T-helper 1 cell (primary cell): ENCODE data around the gene ACSM4.
"Not testable (repeated sequence)": the region's sequence is repeated elsewhere in the genome, so short reads cannot be mapped to it uniquely, and the experiment has no call there.

Source experiments
- DNase-seq, 5 donors: peaks; one replicate each; pipeline ENCODE4 v3.0.0-alpha.2; 2012 to 2020
- total RNA-seq, 4 donors: gene quantifications; one replicate each; lab custom pipeline; 2026; lab: John Stamatoyannopoulos, UW

Gene ACSM4
- 0 reads per million in 4 donors for total RNA-seq

DNA sequence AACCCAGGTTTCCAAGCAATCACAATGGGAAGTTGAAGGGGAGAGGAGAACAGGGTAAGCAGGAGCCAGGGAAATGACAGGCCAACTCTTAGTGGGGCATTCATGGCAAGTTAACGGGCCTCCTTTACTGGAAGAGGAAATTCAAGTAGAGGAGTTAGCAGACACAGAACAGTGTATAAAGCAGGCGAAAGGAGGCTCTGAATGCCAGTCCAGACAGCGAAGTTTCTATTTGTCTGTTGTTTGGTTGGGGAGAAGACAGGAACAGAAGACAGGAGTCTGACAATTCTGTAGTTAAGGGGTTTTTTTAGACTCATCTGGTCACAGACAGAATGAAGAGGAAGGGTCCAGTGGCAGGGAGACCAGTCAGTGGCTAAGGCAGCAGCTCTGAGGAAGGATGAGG, at the start of gene ACSM4:
ACSM4 (plus strand) TSS at position 301 of the 400 bp plus-strand sequence. CDS start 260 bp downstream, outside the sequence.
- DNase-seq = no peak

DNA sequence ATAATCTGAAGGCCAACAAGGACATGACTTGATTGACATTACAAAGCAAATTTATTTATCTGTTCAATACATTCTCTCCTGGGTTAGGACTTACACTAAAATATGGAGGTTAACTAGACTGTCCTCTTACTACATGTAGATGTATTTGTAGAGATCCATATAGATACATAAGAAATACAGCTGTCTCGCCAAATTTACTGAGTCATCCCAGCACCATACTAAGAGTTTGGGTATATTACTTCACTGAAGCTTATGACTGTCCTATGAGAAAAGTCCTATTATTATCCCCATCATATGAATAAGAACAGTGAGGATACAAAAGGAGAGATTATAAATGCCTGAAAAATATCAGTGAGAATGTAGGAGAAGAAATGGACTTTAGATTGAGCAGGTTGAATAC, 44.8 kb upstream of the ACSM4 start:
- DNase-seq = no peak

DNA sequence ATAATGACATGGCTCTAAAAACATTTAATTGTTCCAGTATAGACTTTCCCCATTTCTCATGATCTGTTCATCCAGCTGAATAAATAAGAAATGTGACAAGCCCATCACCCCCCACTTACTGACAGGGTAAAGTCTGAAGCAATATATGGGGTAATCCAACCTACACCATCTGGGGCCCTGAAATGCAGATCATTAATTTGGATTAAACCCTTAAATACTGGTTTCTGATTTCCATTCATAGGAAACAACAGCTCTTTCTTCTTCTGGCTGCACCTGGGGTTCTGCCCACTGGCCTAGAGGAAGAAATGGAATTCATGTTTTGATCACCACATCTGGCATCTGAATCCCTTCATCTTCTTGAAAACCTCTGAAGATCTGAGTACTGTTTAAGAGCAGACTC, 39.3 kb upstream of the ACSM4 start:
- DNase-seq = no peak

- DNase-seq = no peak
These were observed 38.6 kb upstream of the ACSM4 start for GRCh38 chr12:7265251-7265650.

GRCh38 chr12:7269273-7269672, 34.6 kb upstream of the ACSM4 start:
- no peak for DNase-seq

- DNase-seq = no peak
These were observed 31.9 kb upstream of the ACSM4 start for GRCh38 chr12:7271893-7272514.

DNA sequence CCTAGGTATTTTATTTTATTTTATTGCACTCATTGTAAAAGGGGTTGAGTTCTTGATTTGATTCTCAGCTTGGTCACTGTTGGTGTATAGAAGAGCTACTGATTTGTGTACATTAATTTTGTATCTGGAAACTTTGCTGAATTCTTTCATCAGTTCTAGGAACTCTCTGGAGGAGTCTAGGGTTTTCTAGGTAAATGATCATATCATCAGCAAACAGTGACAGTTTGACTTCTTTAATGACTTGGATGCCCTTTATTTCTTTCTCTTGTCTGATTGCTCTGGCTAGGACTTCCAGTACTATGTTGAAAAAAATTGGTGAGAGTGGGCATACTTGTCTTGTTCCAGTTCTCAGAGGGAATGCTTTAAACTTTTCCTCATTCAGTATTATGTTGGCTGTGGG, 28.4 kb upstream of the ACSM4 start:
- DNase-seq = not testable (repeated sequence)

GRCh38 chr12:7282844-7283243, 21.0 kb upstream of the ACSM4 start:
- DNase-seq = no peak

DNA sequence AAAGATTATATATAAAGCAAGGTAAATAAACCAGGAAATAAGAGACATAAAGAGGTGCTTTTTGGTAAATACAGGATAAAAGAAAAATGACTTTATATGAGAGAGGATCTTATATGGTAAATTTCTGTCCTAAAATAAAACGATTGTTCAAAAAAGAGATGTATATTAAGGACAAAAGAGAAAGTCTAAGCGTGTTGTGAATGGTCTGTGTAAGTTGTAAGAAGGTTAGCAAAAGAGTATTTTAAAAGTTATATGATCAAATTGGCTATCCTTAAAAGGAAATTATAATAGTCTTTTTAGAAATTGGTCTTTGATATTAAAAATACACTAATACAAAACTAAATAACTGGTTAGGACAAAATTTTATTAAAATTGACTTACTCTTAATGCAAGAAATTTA, 14.1 kb upstream of the ACSM4 start:
- no peak for DNase-seq

DNA sequence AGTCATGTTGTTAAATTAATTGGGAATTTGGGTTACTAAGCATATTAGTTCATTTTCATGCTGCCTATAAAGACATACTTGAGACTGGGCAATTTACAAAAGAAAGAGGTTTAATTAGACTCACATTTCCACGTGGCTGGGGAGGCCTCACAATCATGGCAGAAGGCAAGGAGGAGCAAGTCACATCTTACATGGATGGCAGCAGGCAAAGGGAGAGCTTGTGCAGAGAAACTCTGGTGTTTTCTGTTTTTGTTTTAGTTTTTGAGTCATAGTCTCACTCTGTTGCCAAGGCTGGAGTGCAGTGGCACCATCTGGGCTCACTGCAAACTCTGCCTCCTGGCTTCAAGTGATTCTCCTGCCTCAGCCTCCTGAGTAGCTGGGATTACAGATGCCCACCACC, 13.3 kb upstream of the ACSM4 start:
- DNase-seq = not testable (repeated sequence)

DNA sequence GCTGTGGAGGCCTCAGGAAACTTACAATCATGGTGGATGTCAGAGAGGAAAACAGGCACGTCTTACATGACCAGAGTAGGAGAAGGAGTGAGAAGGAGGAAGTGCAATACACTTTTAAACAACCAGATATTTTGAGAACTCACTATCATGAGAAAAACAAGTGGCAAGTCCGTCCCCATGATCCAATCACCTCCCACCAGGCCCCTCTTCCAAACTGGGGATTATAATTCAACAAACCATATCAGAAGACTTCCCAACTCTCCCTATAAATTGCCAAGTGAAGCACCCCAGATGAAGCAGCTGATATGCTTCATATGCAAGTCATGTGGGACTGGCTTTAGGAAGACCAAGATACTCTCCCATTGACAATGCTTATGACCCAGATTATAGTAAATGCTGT, 11.6 kb upstream of the ACSM4 start:
- no peak for DNase-seq

- no peak for DNase-seq
These were observed 10.2 kb upstream of the ACSM4 start for GRCh38 chr12:7293670-7294069.

GRCh38 chr12:7295529-7295928, 8.3 kb upstream of the ACSM4 start:
- DNase-seq = no peak

- no peak for DNase-seq
These were observed 6.0 kb upstream of the ACSM4 start for GRCh38 chr12:7297865-7298264.

DNA sequence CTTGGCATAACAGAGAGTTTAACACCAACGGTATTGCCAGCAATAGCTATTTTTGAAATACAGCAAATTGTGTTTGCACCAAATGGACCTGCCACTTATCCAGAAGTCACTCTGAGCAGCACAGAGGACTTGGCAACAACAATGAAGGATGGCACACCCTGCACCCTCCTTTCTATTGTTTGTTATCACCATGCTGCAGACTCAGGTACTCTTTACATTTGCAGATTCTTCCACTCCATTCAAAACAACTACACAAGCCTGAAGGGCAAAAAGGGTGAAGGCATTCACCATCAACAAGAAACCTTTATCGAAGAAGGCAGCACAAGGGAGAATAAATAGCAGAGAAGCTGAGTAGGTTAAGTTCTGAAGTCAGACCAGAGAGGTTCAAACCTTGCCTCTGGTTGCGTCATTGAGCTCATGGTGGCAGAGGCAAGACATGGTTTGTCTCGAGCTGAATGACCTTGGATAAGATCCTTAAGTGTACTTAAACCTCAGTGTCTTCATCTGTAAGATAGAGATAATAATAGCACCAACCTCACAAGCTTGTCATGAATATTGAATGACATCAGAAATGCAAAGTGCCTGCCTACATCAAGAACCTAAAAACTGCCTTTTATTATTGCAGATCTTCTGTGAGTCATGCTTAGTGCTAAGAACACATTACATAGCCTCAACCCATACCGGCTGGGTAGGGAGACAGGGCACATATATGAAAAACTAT, 1.4 kb upstream of the ACSM4 start:
- no peak for DNase-seq

- no peak for DNase-seq
These were observed 642 bp upstream of the ACSM4 start for GRCh38 chr12:7303230-7303629.

GRCh38 chr12:7304456-7304855, 584 bp downstream of the ACSM4 start:
- DNase-seq = no peak

DNA sequence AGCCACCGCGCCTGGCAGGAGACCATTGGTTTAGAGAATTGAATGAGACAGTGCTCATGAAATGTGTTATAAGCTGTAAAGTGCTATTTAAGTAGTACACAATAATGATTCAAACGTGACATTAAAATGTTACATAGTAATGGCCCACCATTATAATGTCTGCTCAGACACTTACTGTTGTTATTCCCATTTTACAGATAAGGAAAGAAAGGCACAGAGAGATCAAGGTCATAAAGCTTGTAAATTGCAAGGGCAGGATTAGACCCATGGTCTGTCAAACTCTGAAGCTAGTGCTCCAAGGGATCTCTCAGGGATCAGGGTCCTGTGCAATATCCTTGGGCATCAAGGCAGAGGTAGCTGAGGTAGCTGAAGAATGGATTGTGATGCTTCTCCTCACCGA, 6.2 kb downstream of the ACSM4 start:
- DNase-seq = no peak

DNA sequence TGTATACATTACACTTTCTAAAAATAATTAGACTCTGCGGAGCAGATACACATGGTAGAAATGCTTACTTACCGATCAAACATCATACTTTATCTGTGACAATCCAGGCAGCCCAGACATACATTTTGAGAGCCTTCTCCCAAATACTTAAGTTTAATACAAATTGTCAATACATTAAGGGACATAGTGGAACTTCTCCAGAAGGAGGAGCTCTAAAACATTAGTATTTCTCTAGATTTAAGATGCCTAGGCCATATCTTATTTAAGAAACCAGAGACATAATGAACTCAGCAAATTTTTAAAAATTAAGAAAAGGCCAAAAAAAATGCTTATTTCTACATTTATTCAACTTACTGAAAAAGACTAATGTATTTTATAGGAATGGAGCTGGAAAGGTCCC, 16.1 kb downstream of the ACSM4 start:
- no peak for DNase-seq

GRCh38 chr12:7321624-7322023, 17.8 kb downstream of the ACSM4 start:
- no peak for DNase-seq

- no peak for DNase-seq
These were observed 18.7 kb downstream of the ACSM4 start for GRCh38 chr12:7322599-7322998.

- DNase-seq = no peak
These were observed 20.3 kb downstream of the ACSM4 start for GRCh38 chr12:7324176-7324575.

- DNase-seq = no peak
These were observed 24.0 kb downstream of the ACSM4 start for GRCh38 chr12:7327918-7328317.

- not testable (repeated sequence) for DNase-seq
These were observed 33.9 kb downstream of the ACSM4 start for GRCh38 chr12:7337790-7338189.

- no peak for DNase-seq
These were observed 35.8 kb downstream of the ACSM4 start for GRCh38 chr12:7339675-7340074.
